Measurements from ENCODE around the gene GLE1.
A peak's percentile ranks its signal among the peaks of the same experiment; 100 is the strongest.

GLE1 gene, protein sequence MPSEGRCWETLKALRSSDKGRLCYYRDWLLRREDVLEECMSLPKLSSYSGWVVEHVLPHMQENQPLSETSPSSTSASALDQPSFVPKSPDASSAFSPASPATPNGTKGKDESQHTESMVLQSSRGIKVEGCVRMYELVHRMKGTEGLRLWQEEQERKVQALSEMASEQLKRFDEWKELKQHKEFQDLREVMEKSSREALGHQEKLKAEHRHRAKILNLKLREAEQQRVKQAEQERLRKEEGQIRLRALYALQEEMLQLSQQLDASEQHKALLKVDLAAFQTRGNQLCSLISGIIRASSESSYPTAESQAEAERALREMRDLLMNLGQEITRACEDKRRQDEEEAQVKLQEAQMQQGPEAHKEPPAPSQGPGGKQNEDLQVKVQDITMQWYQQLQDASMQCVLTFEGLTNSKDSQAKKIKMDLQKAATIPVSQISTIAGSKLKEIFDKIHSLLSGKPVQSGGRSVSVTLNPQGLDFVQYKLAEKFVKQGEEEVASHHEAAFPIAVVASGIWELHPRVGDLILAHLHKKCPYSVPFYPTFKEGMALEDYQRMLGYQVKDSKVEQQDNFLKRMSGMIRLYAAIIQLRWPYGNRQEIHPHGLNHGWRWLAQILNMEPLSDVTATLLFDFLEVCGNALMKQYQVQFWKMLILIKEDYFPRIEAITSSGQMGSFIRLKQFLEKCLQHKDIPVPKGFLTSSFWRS

DNA sequence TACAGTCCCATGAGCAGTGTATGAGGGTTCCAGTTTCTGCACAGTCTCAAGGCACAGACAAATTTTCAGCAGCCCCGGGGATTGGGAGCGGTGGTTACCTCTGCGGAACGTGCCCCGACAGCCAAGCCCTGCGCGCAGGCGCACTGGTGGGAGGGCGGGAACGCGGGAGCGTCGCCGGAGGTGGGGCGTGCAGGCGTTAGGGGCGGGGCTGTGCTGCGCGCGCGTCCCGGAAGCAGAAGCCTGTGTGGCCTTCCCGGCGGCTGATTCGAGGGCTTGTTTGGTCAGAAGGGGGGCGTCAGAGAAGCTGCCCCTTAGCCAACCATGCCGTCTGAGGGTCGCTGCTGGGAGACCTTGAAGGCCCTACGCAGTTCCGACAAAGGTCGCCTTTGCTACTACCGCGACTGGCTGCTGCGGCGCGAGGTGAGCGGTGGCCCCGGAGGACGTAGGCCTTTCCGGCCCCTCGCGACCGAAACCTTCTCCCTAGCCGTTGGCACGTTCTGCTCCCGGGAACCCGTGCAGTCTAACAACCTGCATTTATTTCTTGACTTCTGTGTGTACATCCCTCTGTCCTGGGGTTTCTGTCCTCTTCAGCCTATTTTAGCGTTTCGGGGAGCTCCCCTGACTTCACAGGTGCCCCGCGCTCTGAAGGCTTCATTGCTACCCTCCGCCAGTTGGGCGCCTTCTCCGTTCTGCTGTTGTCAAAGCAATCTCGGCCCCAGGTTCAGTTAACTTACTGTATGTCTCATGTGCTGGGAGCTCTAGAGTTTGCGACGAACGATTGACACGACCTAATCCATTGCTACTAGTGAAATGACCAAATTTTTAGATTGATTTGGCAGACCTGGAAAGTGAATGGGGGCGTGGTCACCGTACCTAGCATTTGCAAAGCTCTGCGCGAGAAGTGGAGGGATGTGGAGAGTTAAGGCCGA is at the start of gene GLE1:
TSS of gene GLE1 (plus strand) at position 235 of the 929 bp plus-strand sequence. CDS start at position 322, 87 bp downstream.
- DNase-seq (ENCODE audit: extremely low read depth in 1 of 2, low read depth in 1 of 2): peak; percentile 86 to 98

DNA sequence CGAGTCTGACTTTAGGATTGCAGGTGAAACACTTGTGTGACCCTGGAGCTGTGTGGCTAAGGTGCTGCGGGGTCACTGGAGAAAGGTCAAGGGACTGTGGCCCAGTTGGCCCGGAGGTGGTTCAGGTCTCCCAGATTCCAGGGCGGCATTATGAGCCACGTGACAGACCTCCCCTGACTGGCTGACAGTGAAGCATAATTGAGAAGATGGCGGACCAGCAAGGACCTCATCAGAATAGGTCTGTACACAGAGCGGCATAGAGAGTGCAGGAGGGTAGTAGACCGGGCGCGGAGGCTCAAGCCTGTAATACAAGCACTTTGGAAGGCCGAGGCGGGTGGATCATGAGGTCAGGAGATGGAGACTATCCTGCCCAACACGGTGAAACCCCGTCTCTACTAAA is 49.5 kb upstream of the GLE1 start:
- DNase-seq (ENCODE audit: extremely low read depth in 1 of 2, low read depth in 1 of 2): no peak

DNA sequence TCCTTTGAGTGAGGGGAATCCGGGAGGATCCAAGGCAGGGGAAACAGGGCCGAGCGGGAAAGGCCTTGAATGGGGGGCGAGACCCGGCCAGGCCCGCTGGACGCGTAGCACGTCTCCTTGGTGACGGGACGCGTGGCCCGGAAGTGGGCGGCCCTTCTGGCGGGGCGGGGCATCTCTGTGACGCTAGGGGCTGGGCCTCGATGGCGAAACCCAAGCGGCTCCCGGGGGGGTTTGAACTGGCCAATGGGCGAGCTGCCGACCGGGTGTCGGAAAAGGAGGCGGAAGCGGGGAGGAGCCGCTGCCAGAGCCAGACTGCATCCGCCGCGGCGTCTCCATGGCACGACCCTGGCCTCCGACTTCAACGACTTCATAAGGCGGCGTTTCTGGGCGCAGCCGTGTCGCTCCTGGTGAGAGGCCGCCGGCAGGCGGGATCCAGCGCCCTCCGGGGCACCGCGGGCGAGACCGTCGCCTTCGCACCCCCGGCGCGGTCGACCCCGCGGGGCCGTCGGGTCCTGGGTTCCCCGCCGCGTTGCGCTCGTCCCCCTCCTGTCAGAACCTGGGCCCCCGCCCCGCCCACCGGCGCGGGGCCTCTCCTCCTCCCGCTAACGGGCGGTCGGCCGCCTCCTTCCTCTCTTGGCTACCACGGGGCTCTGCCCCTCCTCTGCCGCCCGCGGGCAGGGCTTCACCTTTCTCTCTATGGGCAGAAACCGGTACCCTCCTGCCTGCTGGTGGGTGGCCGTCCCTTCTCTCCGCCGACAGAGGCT is 48.5 kb upstream of the GLE1 start, which contains the start of gene ODF2:
TSS of gene ODF2 (plus strand) at position 158 of the 764 bp plus-strand sequence. CDS start at position 244, 86 bp downstream.
- DNase-seq (ENCODE audit: extremely low read depth in 1 of 2, low read depth in 1 of 2): peak; percentile 97 to 98

DNA sequence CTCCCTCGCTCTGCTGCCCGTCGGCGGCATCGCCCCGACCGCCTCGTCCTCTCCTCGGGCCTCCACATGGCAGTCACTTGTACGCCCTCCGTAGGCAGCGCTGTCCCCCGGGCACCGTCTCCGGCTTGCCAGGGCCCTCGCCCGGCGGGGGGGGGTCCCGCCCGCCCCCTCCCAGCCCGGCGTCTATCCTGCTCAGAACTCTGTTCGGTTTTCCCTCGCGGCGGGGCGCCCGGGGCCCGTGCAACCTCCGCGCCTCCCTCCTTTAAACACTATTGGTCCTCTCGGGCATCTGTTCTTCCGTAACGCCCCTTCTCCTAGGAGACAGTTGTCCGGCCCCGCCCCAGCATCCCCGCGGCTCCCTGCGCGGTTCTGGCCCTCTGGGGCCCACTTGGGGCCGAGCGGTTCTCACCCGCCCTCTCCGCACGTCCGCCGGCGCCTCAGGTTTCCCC is 47.9 kb upstream of the GLE1 start:
- DNase-seq (ENCODE audit: extremely low read depth in 1 of 2, low read depth in 1 of 2): peak; percentile 14 to 46

DNA sequence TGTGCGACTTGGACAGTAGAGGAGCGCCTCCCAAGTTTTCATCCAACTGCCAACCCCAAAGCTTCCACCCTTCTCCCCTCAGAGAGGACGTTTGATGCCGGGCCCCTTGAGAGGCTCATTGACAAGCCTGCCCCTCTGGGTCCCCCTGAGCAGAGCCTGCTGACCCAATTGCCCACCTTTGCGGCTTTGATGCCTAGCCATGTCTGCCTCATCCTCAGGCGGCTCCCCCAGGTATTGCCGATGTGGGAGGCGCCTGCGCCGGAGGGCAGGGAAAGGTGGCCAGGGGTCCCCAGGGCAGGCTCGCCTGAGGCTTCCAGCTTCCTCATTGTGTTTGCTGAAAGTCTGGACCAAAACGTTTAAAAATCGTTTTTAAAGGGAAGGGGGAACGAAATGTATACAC is 47.3 kb upstream of the GLE1 start:
- DNase-seq (ENCODE audit: extremely low read depth in 1 of 2, low read depth in 1 of 2): no peak

DNA sequence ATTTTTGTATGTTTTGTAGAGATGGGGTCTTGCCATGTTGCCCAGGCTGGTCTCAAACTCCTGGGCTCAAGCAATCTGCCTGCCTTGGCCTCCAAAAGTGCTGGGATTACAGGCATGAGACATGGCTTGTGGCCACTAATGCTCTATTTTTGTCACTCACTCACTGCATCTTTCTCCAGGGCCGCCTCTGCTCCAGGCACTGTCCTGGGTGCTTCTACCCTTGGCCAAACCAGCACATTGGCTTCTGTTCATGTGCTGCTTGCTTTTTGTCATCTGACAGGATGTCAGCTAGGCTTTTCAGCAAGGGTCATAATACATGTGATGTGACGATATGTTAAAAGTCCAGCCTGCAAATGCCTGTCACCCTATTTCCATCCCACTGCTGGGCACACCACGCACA is 45.5 kb upstream of the GLE1 start:
- DNase-seq (ENCODE audit: extremely low read depth in 1 of 2, low read depth in 1 of 2): no peak

DNA sequence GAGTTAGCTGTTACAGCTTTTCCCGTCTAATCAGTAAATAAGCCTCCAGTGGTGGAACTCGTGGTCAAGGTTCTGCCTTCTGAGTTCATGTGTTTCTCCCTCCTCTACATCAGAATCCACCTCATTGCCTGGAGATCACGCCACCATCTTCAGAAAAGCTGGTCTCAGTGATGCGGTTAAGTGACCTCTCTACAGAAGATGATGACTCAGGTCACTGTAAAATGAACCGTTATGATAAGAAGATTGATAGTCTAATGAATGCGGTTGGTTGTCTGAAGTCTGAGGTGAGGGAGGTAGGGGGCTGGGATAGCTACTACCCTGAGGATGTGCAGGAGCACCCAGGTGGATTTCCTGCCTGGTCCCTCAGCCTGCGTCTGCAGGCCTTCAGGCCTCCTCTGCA is 35.4 kb upstream of the GLE1 start:
- DNase-seq (ENCODE audit: extremely low read depth in 1 of 2, low read depth in 1 of 2): no peak

DNA sequence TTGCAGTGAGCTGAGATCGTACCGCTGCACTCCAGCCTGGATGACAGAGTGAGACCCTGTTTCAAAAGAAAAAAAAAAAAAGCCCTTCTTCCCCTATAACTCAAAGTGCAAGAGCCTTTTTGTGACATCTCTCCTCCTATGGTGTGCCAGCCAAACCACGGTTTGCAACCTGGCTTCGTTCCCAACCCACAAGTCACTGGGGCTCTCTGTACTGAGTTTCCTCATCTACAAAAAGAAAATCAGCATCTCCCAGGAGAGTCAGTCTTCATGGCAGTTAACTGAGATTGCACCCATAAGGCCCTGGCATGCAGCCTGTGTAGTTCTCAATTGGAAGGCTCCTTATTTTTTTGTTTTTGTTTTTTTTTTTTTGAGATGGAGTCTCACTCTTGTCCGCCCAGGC is 34.0 kb upstream of the GLE1 start:
- DNase-seq (ENCODE audit: extremely low read depth in 1 of 2, low read depth in 1 of 2): no peak

DNA sequence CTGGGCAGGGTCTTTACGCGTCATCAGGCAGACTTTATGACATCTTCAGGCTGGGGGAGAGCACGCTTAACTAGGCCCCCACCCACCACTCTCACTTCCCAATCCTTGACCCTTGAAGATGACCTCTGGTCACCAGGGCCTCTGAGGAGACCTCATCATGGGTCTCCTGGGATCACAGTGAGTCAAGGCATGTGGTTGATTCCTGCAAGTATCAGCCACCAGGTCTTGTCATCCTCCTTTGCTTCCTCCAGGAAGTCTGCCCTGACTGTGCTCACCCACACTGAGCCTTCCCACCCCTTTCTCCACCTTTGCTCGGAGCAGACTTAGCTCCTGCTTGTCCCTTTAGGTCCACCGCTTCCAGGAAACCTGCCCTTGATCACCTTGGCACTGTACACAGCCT is 31.4 kb upstream of the GLE1 start:
- no peak for DNase-seq (ENCODE audit: extremely low read depth in 1 of 2, low read depth in 1 of 2)

DNA sequence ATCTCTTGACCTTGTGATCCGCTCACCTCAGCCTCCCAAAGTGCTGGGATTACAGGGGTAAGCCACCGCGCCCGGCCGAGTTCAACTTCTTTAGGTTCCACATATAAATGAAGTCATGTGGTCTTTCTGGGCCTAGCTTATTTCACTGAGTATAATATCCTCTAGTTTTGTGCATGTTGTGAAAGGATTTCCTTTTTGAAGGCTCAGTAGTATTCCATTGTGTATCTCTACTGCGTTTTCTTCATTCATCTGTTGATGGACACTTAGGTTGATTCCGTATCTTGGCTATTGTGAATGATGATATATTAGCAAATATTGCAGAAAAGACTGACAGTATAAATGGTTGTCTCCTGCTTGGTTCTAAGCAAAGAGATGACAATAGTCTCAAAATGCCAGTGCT is 28.7 kb upstream of the GLE1 start:
- no peak for DNase-seq (ENCODE audit: extremely low read depth in 1 of 2, low read depth in 1 of 2)

DNA sequence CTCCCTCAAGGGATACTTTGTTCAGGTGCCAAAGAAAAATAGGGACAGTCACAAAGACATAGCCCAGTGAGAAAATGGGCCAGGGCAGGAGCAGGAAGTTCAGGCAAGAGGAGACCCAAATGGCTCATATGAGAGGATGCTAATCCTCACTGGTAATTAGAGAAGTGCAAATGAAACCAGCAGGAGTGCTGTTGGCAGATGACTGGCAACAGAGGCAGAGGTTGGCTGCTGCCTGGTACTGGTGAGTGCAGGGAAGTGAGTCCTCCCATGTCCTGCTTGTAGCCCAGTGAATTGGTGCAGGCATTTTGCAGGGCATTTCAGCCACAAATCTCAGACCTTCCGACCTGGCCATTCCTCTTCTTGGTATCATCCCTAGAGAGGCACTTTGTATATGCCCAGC is 25.3 kb upstream of the GLE1 start:
- DNase-seq (ENCODE audit: extremely low read depth in 1 of 2, low read depth in 1 of 2): no peak

DNA sequence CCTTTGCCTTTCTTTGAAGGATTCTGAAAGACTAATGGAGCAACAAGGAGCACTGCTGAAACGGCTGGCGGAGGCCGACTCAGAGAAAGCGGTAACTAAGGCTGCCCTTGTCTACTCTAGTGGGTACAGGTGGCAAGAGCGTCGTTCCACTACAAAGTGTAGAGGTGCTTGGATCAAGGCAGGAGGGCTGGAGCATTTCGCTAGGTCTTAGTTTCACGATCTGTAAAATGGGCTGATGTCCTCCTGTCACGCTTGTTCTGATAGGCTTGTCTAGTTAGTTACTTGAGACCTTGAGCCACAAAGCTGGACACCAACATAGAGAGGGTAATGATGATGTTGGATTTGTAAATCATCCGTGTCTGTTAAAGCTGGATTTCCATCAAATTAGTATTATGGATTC is 23.0 kb upstream of the GLE1 start:
- DNase-seq (ENCODE audit: extremely low read depth in 1 of 2, low read depth in 1 of 2): no peak

DNA sequence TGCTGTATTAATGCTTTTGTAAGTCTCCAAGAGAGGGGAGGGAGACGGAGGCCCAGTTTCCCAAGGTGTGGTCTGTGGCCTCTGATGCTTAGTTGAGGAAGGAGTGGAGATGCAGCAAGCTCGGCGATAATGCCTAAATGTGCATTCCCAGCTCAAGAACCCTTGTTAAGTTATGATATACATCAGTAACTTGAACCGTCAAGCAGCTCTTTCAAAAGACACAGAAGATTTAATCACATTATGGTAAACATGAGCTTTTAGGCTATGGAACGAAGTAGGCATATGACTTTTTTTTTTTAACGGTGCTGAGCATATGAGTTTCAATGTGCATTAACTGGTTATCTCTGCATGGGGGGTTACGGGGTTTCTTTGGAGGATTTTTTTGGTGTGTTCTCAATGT is 22.3 kb upstream of the GLE1 start:
- DNase-seq (ENCODE audit: extremely low read depth in 1 of 2, low read depth in 1 of 2): no peak

DNA sequence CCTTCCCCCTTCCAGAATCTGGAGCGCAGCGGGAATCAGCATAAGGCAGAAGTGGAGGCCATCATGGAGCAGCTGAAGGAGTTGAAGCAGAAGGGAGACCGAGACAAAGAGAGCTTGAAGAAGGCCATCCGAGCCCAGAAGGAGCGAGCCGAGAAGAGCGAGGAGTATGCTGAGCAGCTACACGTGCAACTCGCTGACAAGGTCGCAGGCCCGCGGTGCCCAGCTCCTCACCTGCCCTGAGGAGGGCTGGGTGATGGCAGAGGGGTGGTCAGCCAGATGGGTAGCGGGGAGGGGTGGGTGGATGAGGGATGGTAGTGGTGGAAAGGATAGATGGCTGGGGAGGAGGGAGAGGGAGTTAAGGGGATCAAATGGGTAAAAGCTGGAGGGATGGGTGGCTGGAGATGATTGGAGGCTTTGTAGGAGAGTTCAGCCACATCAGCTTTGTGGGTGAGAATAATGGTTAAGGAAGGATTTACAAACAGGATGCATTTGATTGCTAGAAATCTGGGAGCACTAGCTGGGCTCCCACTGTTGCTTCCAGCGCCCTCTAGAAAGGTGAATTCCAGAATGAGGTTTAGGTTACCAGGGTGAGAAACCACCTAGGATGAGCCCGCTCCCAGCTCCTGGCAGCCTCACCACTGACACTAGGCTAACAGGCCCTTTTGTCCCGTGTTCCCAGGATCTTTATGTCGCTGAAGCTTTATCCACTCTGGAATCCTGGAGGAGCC is 19.7 kb upstream of the GLE1 start:
- no peak for DNase-seq (ENCODE audit: extremely low read depth in 1 of 2, low read depth in 1 of 2)

DNA sequence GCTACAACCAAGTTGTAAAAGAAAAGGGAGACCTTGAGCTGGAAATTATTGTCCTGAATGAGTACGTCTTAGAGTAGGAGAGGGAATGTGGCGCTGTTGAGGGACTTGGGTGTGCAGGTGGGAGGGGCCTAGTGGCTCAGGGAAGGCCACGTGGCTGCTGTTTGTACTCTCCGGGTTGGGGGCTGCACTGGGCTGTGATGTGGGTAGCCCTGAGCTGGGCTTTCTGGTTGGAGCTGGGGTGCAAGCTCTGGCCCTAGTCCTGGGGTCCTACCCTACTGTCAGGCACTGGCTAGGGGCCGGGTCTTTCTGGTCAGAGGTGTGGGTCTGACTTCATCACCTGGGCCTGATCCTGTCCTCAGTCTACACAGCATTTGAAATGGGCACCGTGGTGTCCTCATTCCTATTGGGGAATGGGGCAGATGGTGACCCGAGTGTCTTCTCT is 19.1 kb upstream of the GLE1 start:
- DNase-seq (ENCODE audit: extremely low read depth in 1 of 2, low read depth in 1 of 2): no peak

DNA sequence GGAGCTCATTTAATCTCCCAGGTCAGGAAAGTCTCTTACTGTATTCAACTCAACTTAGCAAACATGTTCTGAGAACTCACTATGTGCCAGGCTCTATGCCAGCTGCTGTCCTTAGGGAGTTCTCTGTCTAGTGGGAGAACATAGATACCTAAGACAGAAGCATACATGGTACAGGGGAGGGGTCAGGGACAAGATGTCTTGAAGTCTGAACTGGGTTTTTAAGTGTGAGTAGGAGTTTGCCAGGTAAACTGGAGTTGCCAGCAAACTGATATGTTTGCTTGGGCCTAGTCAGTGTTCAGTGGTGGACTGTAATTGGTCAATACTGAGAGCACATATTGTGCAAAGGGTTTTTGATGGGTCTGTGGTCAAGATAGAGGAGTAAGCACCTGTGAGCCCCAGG is 18.3 kb upstream of the GLE1 start:
- DNase-seq (ENCODE audit: extremely low read depth in 1 of 2, low read depth in 1 of 2): no peak

DNA sequence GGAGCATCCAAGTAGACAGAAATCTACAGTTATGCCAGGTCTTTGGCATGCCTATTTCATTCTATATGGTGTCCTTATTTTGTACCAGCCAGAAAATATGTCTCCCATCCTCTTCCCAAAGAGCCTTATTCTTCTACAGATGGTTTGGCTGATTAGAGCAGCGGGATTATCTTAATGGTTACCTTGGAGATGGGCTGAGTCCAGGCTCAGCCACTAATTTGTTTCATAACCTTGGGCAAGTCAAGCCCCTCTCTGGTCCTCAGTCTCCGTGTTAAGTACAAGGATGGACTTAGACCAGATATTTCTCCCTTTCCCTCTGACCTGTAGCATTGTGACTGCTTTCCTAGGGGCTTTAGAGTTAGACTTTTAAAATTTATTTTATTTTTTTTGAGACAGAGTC is 11.1 kb upstream of the GLE1 start:
- DNase-seq (ENCODE audit: extremely low read depth in 1 of 2, low read depth in 1 of 2): no peak

DNA sequence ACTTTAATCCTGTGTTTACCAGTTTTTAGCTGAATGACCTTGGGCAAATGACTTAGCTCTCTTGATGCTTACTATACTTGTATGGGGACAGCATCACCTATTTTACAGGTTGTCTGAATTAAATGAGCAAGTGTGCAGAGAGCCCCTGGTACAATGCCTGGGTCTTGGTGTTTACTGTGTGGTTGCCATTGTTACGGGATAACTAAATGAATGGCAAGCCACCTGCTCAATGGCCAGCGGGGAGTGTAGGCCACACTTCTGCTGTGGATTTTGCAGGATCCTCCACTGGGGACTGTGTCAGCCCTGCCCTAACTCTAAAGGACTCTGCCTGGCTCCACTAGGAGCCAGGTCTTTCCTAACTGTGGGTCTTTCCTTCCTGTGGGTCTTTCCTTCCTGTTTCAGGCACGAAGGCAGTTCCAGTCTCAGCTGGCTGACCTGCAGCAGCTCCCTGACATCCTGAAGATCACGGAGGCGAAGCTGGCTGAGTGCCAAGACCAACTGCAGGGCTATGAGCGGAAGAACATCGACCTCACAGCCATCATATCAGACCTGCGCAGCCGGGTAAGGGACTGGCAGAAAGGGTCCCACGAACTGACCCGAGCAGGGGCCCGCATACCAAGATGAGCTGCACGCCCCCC is 10.3 kb upstream of the GLE1 start:
- DNase-seq (ENCODE audit: extremely low read depth in 1 of 2, low read depth in 1 of 2): no peak

DNA sequence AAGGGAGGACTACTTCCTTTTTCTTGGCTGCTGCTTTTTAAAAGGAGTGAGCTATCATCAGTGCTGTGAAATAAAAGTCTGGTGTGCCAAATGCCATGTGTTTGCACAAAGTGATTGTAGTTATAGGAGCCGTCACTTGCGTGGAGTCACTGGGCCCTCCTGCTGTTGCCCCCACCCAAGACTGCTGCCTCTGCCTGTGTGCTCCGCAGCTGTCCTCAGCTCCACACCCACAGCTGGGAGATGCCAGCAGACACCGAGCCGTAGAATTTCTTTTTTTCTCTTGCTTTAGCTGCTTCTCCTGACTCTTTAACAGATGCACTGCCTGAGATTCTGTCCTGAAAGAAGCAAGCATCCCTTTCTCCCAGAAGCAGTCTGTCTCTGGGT is 9.8 kb upstream of the GLE1 start:
- DNase-seq (ENCODE audit: extremely low read depth in 1 of 2, low read depth in 1 of 2): no peak

Measured in activated CD8-positive, alpha-beta memory T cell treated with anti-CD3 and anti-CD28 coated beads for 1 hour (primary cell).